HFFc6 (cell line): ENCODE measurements around the gene ABTB2. TPM values are rescaled to one million over a fixed set of nuclear protein-coding genes. Genes with fewer than 3 reads are reported as not detected.
A peak's percentile ranks its signal among the peaks of the same experiment; 100 is the strongest.

Experiments
- DNase-seq: peaks from one replicate; pipeline ENCODE4 v3.0.0-alpha.2; 2018
- H3K27ac Mint-ChIP-seq: 2 replicates; pipeline ENCODE4 v1.8.0; 2020; ENCODE audit warnings: mild to moderate bottlenecking, mixed read lengths
- H3K27me3 Mint-ChIP-seq: 2 replicates; pipeline ENCODE4 v1.8.0; 2021; ENCODE audit warnings: mild to moderate bottlenecking, moderate library complexity, mixed read lengths; ENCODE audit not compliant: insufficient read depth
- H3K36me3 Mint-ChIP-seq: 2 replicates; pipeline ENCODE4 v1.8.0; 2021; ENCODE audit warnings: low read depth, mixed read lengths
- H3K4me1 Mint-ChIP-seq: 2 replicates; pipeline ENCODE4 v1.8.0; 2020; ENCODE audit warnings: low read depth, mixed read lengths
- H3K4me3 Mint-ChIP-seq: 2 replicates; pipeline ENCODE4 v1.8.0; 2020; ENCODE audit warnings: mild to moderate bottlenecking, moderate library complexity, mixed read lengths
- H3K9me3 Mint-ChIP-seq: 2 replicates; pipeline ENCODE4 v1.8.0; 2020; ENCODE audit warnings: mild to moderate bottlenecking, mixed read lengths
- CTCF ChIP-seq: fragments of 200-600 bp; sonication (generic); IDR thresholded peaks from 2 replicates; pipeline ENCODE4 v1.5.0; 2021; ENCODE audit warnings: antibody characterized with exemption, mild to moderate bottlenecking
- total RNA-seq, 6 experiments: library from RNA; stranded (reverse); fragmentation: NEBNext Ultra II Directional; extraction: Animal tissue kit (Norgen Biotek cat#: 25700); gene quantifications; 2 replicates in 1 of 6; 3 replicates in 5 of 6; pipeline ENCODE4 v1.2.3, GENCODE V29; 2021

ABTB2 gene
- total RNA-seq, 6 experiments from 2014 or later = 2.5 to 3.6 (median 2.8) TPM

GRCh38 chr11:34149786-34150185 lies 208.0 kb downstream of the ABTB2 start:
- Mint-ChIP-seq H3K9me3 (no peaks in the 10 kb centered on the region), H3K4me1 (peaks cover 8% of the 10 kb centered on the region), H3K27me3 (peaks cover 3% of the 10 kb centered on the region), H3K27ac (no peak overlapping the region), H3K4me3 (no peak overlapping the region), H3K36me3 (peaks cover 15% of the 10 kb centered on the region; the same call in 1 of the 2 replicates)
- TF ChIP-seq CTCF = peak; percentile 65
- DNase-seq = no peak

- H3K4me3 Mint-ChIP-seq = no peak overlapping the region
- H3K27ac Mint-ChIP-seq = no peak overlapping the region
These were observed 208.5 kb downstream of the ABTB2 start for GRCh38 chr11:34149274-34149673.

GRCh38 chr11:34148504-34149165 lies 209.2 kb downstream of the ABTB2 start:
- TF ChIP-seq CTCF = no peak
- H3K27ac Mint-ChIP-seq = no peak overlapping the region
- no peak overlapping the region for H3K4me3 Mint-ChIP-seq
- peaks cover 3% of the 10 kb centered on the region for H3K27me3 Mint-ChIP-seq
- H3K9me3 Mint-ChIP-seq = no peaks in the 10 kb centered on the region
- DNase-seq = no peak
- H3K36me3 Mint-ChIP-seq = peaks cover 15% of the 10 kb centered on the region; the same call in 1 of the 2 replicates
- peaks cover 8% of the 10 kb centered on the region for H3K4me1 Mint-ChIP-seq

More at GRCh38 chr11:34149274-34149673, 208.5 kb downstream of the ABTB2 start:
- H3K27me3 Mint-ChIP-seq = peaks cover 3% of the 10 kb centered on the region
- peaks cover 8% of the 10 kb centered on the region for H3K4me1 Mint-ChIP-seq
- no peak for DNase-seq
- no peak for TF ChIP-seq CTCF
- no peaks in the 10 kb centered on the region for H3K9me3 Mint-ChIP-seq
- peaks cover 15% of the 10 kb centered on the region; the same call in 1 of the 2 replicates for H3K36me3 Mint-ChIP-seq

- Mint-ChIP-seq H3K4me3 (no peak overlapping the region), H3K27me3 (peaks cover 3% of the 10 kb centered on the region), H3K27ac (no peak overlapping the region), H3K9me3 (no peaks in the 10 kb centered on the region), H3K4me1 (peaks cover 8% of the 10 kb centered on the region), H3K36me3 (peaks cover 15% of the 10 kb centered on the region; the same call in 1 of the 2 replicates)
- no peak for DNase-seq
- TF ChIP-seq CTCF = no peak
These were observed 210.2 kb downstream of the ABTB2 start for GRCh38 chr11:34147581-34147980.

- peaks cover 18% of the 10 kb centered on the region for H3K36me3 Mint-ChIP-seq
- peaks cover 8% of the 10 kb centered on the region for H3K4me1 Mint-ChIP-seq
- no peak for DNase-seq
- peaks cover 3% of the 10 kb centered on the region for H3K27me3 Mint-ChIP-seq
- no peak for TF ChIP-seq CTCF
- H3K9me3 Mint-ChIP-seq = no peaks in the 10 kb centered on the region
- H3K4me3 Mint-ChIP-seq = no peak overlapping the region
- no peak overlapping the region for H3K27ac Mint-ChIP-seq
These were observed 210.9 kb downstream of the ABTB2 start for GRCh38 chr11:34146866-34147265.
